GM12878 (cell line): ENCODE measurements around the gene SYCE3. TPM values are rescaled to one million over a fixed set of nuclear protein-coding genes. Genes with fewer than 3 reads are reported as not detected.

ENCODE experiments used
- ATF7 ChIP-seq: fragments of 450-650 bp; IDR thresholded peaks from 2 replicates; pipeline ENCODE4 v1.6.1; 2016; ENCODE audit warnings: low read depth, mild to moderate bottlenecking
- CHD2 ChIP-seq: IDR thresholded peaks from 2 replicates; pipeline ENCODE4 v1.6.1; 2011; ENCODE audit warnings: low read depth, low read length, improper control_type of control experiment, borderline replicate concordance
- CREM ChIP-seq: IDR thresholded peaks from 2 replicates; pipeline ENCODE4 v1.6.1; 2014; ENCODE audit warnings: antibody characterized with exemption, low read depth
- EP300 ChIP-seq, 2 experiments: fragments of 150-350 bp in 1 of 2; IDR thresholded peaks; 2 replicates each; pipeline ENCODE4 v1.6.1; 2011 to 2012; ENCODE audit warnings: low read depth in 2 of 2, low read length in 2 of 2, borderline replicate concordance in 1 of 2, improper control_type of control experiment in 1 of 2, inconsistent platforms in 1 of 2; ENCODE audit not compliant: control insufficient read depth in 1 of 2
- NR2F1 ChIP-seq: fragments of 450-650 bp; conservative IDR thresholded peaks from 2 replicates; pipeline ENCODE4 v1.6.1; 2017; ENCODE audit warnings: mild to moderate bottlenecking
- RAD51 ChIP-seq: fragments of 450-650 bp; IDR thresholded peaks from 2 replicates; pipeline ENCODE4 v1.6.1; 2016; ENCODE audit warnings: moderate library complexity, mild to moderate bottlenecking, inconsistent platforms
- SIX5 ChIP-seq: IDR thresholded peaks from 2 replicates; pipeline ENCODE4 v1.6.1; 2011; ENCODE audit warnings: mild to moderate bottlenecking, low read depth, low read length, moderate library complexity; ENCODE audit not compliant: severe bottlenecking
- YBX1 ChIP-seq: fragments of 450-650 bp; IDR thresholded peaks from 2 replicates; pipeline ENCODE4 v1.6.1; 2016; ENCODE audit warnings: antibody characterized with exemption
- polyA plus RNA-seq, 11 experiments: library from polyadenylated mRNA; depleted of rRNA in 4 of 11; unstranded in 6 of 11; stranded (reverse) in 5 of 11; fragments of >200 nt; fragmentation: Nextera tagmentation in 4 of 11; fragmentation: Illumina TruSeq in 1 of 11; extraction: Ambion mirVana in 4 of 11; extraction: Trizol in 1 of 11; gene quantifications; 1 replicate in 1 of 11; 2 replicates in 10 of 11; pipeline versions ENCODE4 v1.2.1 to v1.2.3, GENCODE V29; 2011 to 2016; ENCODE audit warnings: inconsistent platforms in 2 of 11, missing spikeins in 2 of 11, low read depth in 1 of 11
- total RNA-seq, 4 experiments: library from RNA; depleted of rRNA in 3 of 4; stranded (reverse); fragments of >200 nt in 3 of 4; fragmentation: Illumina TruSeq in 1 of 4; extraction: Trizol in 1 of 4; gene quantifications; 2 replicates each; pipeline versions ENCODE4 v1.2.1 to v1.2.3, GENCODE V29; 2013 to 2021
- TF ChIP-seq, protein P1 (sequence below): fragments of 450-650 bp; IDR thresholded peaks from 2 replicates; pipeline ENCODE4 v1.6.1; 2016; ENCODE audit warnings: mild to moderate bottlenecking
- TF ChIP-seq, protein P2 (sequence below): IDR thresholded peaks from 2 replicates; pipeline ENCODE4 v1.6.1; 2012; ENCODE audit warnings: low read depth, low read length, improper control_type of control experiment
- TF ChIP-seq, protein P3 (sequence below): fragments of 450-650 bp; formaldehyde crosslinking; IDR thresholded peaks from 2 replicates; pipeline ENCODE4 v1.4.0; 2022; ENCODE audit warnings: mild to moderate bottlenecking, moderate library complexity
- TF ChIP-seq, protein P4 (sequence below): IDR thresholded peaks from 2 replicates; pipeline ENCODE4 v1.6.1; 2011; ENCODE audit warnings: low read depth, mild to moderate bottlenecking, low read length, moderate library complexity, borderline replicate concordance; ENCODE audit errors: extremely low read depth
- TF ChIP-seq, protein P5 (sequence below): IDR thresholded peaks from 2 replicates; pipeline ENCODE4 v1.6.1; 2011; ENCODE audit warnings: mild to moderate bottlenecking, low read depth, low read length, moderate library complexity; ENCODE audit not compliant: insufficient replicate concordance
- TF ChIP-seq, protein P6 (sequence below): fragments of 450-650 bp; formaldehyde crosslinking; IDR thresholded peaks from 2 replicates; pipeline ENCODE4 v1.4.0; 2020; ENCODE audit warnings: mild to moderate bottlenecking, moderate library complexity
- TF ChIP-seq, protein P7 (sequence below): fragments of 450-650 bp; IDR thresholded peaks from 2 replicates; pipeline ENCODE4 v1.6.1; 2014; ENCODE audit warnings: mild to moderate bottlenecking

Gene SYCE3
- total and polyA plus RNA-seq, 10 of the 15 experiments (the other 5 are each of a cell fraction or from before 2014, with no cell fraction given) = 0.38 to 0.91 (median 0.76) TPM; not detected in 4

DNA sequence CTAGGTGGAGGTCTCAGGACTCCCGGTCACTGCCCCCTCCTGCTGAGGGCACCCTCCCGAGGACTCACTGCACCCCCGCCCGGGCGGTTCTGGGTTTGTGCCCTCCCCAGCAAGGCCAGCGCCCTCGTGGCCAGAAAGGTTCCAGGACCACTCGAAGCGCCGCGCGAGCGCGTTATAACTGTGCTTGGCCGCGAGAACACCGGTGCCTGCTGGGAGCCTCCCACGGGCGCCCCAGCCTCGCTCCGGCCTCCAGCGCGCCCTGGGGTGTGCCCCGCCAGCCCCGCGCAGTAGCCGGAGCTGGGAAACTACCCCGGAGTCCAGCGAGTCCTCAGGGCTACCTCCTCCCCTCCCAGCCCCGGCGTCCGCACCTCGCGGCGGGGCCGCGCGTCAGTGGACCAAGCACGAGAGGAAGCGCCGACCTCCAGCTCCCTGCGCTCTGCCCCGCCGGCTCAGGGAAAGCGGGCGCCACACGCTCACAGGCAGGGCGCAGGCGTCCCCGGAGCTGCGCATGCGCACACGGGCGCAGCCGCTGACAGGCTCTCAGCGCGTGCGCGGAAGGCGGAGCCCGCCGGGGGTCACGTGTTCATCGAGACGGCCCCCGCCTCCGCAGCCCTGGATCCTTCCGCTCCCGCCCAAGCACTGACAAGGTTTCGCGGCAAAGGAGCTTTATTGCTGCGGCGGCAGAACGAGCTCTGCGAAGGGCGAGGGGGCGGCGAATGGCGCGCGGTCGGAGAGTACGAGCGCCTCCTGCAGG is 37.4 kb downstream of the SYCE3 start, which contains the start of gene SCO2 (continued):
- TF ChIP-seq, protein P1, sequence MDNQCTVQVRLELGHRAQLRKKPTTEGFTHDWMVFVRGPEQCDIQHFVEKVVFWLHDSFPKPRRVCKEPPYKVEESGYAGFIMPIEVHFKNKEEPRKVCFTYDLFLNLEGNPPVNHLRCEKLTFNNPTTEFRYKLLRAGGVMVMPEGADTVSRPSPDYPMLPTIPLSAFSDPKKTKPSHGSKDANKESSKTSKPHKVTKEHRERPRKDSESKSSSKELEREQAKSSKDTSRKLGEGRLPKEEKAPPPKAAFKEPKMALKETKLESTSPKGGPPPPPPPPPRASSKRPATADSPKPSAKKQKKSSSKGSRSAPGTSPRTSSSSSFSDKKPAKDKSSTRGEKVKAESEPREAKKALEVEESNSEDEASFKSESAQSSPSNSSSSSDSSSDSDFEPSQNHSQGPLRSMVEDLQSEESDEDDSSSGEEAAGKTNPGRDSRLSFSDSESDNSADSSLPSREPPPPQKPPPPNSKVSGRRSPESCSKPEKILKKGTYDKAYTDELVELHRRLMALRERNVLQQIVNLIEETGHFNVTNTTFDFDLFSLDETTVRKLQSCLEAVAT = no peak
- TF ChIP-seq EP300 (IDR thresholded peaks at IDR 0.05; ENCODE audit: borderline replicate concordance in 1 of 2, control insufficient read depth in 1 of 2, low read depth in 2 of 2, low read length in 2 of 2) (no peak), YBX1 (no peak), RAD51 (peak; percentile 95), SIX5 (no peak), CREM (0 out of 2 replicates have a peak, but pooled peaks have one; percentile 27), NR2F1 (peak; percentile 40; the same call in 1 of the 2 replicates), ATF7 (no peak), CHD2 (peak; percentile 82)
- TF ChIP-seq, protein P2, sequence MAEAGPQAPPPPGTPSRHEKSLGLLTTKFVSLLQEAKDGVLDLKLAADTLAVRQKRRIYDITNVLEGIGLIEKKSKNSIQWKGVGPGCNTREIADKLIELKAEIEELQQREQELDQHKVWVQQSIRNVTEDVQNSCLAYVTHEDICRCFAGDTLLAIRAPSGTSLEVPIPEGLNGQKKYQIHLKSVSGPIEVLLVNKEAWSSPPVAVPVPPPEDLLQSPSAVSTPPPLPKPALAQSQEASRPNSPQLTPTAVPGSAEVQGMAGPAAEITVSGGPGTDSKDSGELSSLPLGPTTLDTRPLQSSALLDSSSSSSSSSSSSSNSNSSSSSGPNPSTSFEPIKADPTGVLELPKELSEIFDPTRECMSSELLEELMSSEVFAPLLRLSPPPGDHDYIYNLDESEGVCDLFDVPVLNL = peak; percentile 53; the same call in 1 of the 2 replicates
- TF ChIP-seq, protein P3, sequence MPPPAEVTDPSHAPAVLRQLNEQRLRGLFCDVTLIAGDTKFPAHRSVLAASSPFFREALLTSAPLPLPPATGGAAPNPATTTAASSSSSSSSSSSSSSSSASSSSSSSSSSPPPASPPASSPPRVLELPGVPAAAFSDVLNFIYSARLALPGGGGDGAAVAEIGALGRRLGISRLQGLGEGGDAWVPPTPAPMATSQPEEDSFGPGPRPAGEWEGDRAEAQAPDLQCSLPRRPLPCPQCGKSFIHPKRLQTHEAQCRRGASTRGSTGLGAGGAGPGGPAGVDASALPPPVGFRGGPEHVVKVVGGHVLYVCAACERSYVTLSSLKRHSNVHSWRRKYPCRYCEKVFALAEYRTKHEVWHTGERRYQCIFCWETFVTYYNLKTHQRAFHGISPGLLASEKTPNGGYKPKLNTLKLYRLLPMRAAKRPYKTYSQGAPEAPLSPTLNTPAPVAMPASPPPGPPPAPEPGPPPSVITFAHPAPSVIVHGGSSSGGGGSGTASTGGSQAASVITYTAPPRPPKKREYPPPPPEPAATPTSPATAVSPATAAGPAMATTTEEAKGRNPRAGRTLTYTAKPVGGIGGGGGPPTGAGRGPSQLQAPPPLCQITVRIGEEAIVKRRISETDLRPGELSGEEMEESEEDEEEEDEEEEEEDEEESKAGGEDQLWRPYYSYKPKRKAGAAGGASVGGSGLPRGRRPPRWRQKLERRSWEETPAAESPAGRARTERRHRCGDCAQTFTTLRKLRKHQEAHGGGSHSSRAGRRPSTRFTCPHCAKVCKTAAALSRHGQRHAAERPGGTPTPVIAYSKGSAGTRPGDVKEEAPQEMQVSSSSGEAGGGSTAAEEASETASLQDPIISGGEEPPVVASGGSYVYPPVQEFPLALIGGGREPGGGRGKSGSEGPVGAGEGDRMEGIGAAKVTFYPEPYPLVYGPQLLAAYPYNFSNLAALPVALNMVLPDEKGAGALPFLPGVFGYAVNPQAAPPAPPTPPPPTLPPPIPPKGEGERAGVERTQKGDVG (CRISPR knock-in tag) = no peak
- TF ChIP-seq, protein P4, sequence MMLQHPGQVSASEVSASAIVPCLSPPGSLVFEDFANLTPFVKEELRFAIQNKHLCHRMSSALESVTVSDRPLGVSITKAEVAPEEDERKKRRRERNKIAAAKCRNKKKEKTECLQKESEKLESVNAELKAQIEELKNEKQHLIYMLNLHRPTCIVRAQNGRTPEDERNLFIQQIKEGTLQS = peak; percentile 82; the same call in 1 of the 2 replicates
- TF ChIP-seq, protein P5, sequence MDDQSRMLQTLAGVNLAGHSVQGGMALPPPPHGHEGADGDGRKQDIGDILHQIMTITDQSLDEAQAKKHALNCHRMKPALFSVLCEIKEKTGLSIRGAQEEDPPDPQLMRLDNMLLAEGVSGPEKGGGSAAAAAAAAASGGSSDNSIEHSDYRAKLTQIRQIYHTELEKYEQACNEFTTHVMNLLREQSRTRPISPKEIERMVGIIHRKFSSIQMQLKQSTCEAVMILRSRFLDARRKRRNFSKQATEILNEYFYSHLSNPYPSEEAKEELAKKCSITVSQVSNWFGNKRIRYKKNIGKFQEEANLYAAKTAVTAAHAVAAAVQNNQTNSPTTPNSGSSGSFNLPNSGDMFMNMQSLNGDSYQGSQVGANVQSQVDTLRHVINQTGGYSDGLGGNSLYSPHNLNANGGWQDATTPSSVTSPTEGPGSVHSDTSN = peak; percentile 76
- TF ChIP-seq, protein P6, sequence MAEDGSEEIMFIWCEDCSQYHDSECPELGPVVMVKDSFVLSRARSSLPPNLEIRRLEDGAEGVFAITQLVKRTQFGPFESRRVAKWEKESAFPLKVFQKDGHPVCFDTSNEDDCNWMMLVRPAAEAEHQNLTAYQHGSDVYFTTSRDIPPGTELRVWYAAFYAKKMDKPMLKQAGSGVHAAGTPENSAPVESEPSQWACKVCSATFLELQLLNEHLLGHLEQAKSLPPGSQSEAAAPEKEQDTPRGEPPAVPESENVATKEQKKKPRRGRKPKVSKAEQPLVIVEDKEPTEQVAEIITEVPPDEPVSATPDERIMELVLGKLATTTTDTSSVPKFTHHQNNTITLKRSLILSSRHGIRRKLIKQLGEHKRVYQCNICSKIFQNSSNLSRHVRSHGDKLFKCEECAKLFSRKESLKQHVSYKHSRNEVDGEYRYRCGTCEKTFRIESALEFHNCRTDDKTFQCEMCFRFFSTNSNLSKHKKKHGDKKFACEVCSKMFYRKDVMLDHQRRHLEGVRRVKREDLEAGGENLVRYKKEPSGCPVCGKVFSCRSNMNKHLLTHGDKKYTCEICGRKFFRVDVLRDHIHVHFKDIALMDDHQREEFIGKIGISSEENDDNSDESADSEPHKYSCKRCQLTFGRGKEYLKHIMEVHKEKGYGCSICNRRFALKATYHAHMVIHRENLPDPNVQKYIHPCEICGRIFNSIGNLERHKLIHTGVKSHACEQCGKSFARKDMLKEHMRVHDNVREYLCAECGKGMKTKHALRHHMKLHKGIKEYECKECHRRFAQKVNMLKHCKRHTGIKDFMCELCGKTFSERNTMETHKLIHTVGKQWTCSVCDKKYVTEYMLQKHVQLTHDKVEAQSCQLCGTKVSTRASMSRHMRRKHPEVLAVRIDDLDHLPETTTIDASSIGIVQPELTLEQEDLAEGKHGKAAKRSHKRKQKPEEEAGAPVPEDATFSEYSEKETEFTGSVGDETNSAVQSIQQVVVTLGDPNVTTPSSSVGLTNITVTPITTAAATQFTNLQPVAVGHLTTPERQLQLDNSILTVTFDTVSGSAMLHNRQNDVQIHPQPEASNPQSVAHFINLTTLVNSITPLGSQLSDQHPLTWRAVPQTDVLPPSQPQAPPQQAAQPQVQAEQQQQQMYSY = no peak
- TF ChIP-seq, protein P7, sequence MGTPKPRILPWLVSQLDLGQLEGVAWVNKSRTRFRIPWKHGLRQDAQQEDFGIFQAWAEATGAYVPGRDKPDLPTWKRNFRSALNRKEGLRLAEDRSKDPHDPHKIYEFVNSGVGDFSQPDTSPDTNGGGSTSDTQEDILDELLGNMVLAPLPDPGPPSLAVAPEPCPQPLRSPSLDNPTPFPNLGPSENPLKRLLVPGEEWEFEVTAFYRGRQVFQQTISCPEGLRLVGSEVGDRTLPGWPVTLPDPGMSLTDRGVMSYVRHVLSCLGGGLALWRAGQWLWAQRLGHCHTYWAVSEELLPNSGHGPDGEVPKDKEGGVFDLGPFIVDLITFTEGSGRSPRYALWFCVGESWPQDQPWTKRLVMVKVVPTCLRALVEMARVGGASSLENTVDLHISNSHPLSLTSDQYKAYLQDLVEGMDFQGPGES = no peak
